NB4 (cell line): ENCODE data around the gene HYI.

Source experiments
- CTCF ChIP-seq: IDR thresholded peaks from one replicate; pipeline ENCODE4 v1.5.1; 2012; ENCODE audit warnings: low read depth, low read length
- POLR2A ChIP-seq: IDR thresholded peaks from 2 replicates; pipeline ENCODE4 v1.6.1; 2011; ENCODE audit warnings: mild to moderate bottlenecking; ENCODE audit not compliant: insufficient read length; ENCODE audit errors: extremely low read depth

GRCh38 chr1:43427941-43428340, 25.8 kb downstream of the HYI start:
- TF ChIP-seq POLR2A (no peak), CTCF (no peak)
